GM06990 (cell line): ENCODE results near the gene C1orf50.

Experiments
- DNase-seq: peaks from one replicate; pipeline ENCODE4 v3.0.0-alpha.2; 2011; ENCODE audit not compliant: insufficient read length; ENCODE audit errors: extremely low read depth
- H3K27me3 ChIP-seq: replicated peaks from 2 replicates; pipeline ENCODE4 v1.6.0; 2011; ENCODE audit warnings: low read length; ENCODE audit not compliant: control insufficient read depth, insufficient read depth
- H3K36me3 ChIP-seq: 2 replicates; pipeline ENCODE4 v1.5.1; 2011; ENCODE audit warnings: low read length; ENCODE audit not compliant: control insufficient read depth, insufficient read depth
- H3K4me3 ChIP-seq: replicated peaks from 2 replicates; pipeline ENCODE4 v1.5.1; 2011; ENCODE audit warnings: low read depth, mild to moderate bottlenecking, control low read depth, low read length
- TF ChIP-seq, protein P1 (sequence below): IDR thresholded peaks from 2 replicates; pipeline ENCODE4 v1.5.1; 2011; ENCODE audit warnings: low read length, control low read depth, mild to moderate bottlenecking, inconsistent platforms; ENCODE audit not compliant: insufficient read depth, poor library complexity, severe bottlenecking

The C1orf50 gene

DNA sequence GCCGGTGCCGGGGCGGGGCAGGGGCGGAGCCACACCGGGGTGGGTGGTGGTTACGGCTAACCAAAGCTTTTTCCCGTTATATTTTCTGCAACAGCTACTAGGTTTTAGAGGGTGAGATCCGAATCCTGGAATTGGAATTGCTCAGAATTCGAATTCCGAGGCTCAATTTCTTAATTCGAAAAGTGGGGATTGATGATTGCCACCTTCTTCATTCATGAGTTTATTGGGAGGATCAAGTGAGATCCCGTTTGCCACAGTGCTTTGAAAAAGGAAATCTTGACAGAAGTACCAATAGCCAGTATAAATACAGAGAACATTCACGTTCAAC, 50.4 kb downstream of the C1orf50 start:
- no peak for DNase-seq
- peak overlapping the region; percentile 66 for H3K4me3 ChIP-seq
- no peaks in the 10 kb centered on the region for H3K27me3 ChIP-seq

DNA sequence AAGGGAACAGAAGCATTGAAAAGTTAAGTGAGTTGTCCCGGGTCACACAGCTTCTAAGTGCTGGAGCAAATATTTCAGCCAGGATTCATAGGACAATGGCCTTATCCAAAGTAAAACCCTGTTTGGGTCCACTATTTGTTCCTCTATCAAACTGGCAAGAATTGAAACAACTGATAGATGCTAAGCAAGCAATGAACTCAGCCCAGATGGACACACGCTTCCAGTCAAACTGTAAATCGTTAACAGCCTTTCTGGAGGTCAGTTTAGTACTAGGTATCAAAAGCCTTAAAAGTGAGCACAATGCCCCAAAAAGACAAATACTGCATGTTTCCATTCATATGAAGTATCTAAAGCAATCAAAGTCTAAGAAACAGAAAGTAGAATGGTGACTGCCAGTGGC, 50.9 kb downstream of the C1orf50 start:
- no peak for DNase-seq
- H3K27me3 ChIP-seq = no peaks in the 10 kb centered on the region
- H3K36me3 ChIP-seq = no peaks in the 10 kb centered on the region
- TF ChIP-seq, protein P1, sequence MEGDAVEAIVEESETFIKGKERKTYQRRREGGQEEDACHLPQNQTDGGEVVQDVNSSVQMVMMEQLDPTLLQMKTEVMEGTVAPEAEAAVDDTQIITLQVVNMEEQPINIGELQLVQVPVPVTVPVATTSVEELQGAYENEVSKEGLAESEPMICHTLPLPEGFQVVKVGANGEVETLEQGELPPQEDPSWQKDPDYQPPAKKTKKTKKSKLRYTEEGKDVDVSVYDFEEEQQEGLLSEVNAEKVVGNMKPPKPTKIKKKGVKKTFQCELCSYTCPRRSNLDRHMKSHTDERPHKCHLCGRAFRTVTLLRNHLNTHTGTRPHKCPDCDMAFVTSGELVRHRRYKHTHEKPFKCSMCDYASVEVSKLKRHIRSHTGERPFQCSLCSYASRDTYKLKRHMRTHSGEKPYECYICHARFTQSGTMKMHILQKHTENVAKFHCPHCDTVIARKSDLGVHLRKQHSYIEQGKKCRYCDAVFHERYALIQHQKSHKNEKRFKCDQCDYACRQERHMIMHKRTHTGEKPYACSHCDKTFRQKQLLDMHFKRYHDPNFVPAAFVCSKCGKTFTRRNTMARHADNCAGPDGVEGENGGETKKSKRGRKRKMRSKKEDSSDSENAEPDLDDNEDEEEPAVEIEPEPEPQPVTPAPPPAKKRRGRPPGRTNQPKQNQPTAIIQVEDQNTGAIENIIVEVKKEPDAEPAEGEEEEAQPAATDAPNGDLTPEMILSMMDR = no peak
- H3K4me3 ChIP-seq = no peak overlapping the region

More for the DNA sequence above, 50.4 kb downstream of the C1orf50 start:
- no peaks in the 10 kb centered on the region for H3K36me3 ChIP-seq
- TF ChIP-seq, protein P1 = no peak

DNA sequence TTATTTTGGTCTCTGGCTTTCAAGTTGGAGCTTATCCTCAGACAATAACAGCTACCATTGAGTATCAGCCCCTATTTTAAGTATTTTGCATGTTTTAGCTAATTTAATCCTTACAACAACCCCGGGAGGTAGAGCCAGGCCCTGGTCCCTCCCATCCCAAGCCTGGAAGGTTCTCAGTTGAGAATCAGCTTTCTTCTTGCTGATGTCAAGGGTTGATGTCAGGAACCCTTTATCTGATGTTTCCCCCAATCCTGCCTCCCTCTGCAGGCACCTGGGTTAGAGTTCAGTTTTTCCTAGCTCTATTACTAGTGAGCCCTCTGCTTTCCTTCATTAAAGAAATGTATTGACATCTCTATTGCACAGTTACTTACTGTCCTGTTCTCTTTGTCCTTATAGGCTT, 53.8 kb downstream of the C1orf50 start:
- no peak overlapping the region for H3K4me3 ChIP-seq
- no peak for DNase-seq
- TF ChIP-seq, protein P1 = no peak
- no peaks in the 10 kb centered on the region for H3K27me3 ChIP-seq
- H3K36me3 ChIP-seq = no peaks in the 10 kb centered on the region

DNA sequence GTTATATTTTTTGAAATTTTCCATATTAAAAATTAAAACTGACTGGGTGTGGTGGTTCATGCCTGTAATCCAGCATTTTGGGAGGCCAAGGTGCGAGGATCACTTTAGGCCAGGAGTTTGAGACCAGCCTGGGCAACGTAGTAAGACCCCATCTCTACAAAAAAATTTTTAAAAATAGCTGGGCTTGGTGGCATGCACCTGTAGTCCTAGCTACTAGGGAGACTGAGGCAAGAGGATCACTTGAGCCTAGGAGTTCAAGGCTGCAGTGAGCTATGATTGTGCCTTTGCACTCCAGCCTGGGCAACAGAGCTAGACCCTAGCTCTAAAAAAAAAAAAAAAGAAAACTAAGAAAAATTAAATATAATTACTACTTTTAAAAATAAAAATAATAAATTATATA, 54.6 kb downstream of the C1orf50 start:
- DNase-seq = no peak
- H3K27me3 ChIP-seq = no peaks in the 10 kb centered on the region
- H3K4me3 ChIP-seq = no peak overlapping the region
- H3K36me3 ChIP-seq = no peaks in the 10 kb centered on the region
- TF ChIP-seq, protein P1 = no peak

DNA sequence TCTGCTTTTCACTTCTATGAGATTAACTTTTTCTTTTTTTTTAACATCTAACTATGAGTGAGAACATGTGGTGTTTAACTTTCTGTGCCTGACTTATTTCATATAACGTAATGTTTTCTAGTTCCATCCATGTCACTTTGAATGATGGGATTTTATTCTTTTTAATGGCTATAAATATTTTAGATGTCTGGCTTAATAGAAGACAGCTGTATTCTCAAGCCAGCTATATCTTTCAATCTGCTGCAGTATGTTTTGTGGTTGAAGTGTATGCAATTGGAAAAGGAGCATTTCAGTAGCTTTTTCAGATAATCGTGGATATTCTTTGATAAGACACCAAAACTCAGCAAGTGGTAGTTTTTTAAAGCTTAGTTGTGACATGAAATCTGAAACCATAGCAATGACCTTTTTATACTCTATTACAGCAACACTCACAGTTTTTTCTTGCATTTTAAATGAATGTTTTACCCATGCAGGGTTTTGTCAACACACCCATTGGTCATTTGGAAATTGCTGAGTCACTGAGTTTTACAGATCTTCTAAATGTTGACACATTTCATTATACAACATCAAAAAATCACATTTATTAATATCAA, 55.8 kb downstream of the C1orf50 start:
- no peak for DNase-seq
- TF ChIP-seq, protein P1 = no peak
- Histone ChIP-seq H3K4me3 (no peak overlapping the region), H3K27me3 (no peaks in the 10 kb centered on the region), H3K36me3 (no peaks in the 10 kb centered on the region)

DNA sequence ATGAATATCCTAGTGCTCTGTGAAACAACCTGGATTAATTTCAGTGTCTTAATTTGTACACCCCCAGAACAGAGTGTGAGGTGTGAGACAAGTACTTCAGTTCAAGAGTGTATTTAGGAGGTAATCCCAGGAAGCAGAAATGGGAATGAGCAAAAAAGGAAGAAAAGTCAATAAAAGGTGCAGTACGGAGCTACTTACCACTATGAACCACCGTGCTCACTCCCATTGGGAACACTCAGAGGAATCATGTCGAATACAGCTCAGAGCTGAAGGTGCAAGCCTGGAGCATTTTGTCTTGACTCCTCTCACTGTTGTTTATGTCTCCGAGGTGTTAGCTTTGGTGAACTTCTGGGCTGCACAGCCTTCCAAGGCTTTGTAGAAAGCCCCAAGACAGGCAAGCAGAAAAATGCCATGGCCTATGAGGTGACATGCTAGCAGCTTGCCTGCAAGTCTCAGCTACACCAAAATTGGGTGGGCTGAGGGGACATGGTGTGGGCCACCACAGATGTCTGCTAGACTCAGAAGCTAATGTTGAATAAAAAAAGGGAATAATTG, 57.5 kb downstream of the C1orf50 start:
- no peak overlapping the region for H3K4me3 ChIP-seq
- H3K27me3 ChIP-seq = no peaks in the 10 kb centered on the region
- no peaks in the 10 kb centered on the region for H3K36me3 ChIP-seq
- no peak for DNase-seq
- TF ChIP-seq, protein P1 = no peak
